ENCODE measurements around the gene BEND3. TPM values are rescaled to one million over a fixed set of nuclear protein-coding genes. Genes with fewer than 3 reads are reported as not detected.

BEND3 gene
- total and polyA plus RNA-seq, 9 donors, result 0.61 to 4.1 (median 2.3) TPM

DNA sequence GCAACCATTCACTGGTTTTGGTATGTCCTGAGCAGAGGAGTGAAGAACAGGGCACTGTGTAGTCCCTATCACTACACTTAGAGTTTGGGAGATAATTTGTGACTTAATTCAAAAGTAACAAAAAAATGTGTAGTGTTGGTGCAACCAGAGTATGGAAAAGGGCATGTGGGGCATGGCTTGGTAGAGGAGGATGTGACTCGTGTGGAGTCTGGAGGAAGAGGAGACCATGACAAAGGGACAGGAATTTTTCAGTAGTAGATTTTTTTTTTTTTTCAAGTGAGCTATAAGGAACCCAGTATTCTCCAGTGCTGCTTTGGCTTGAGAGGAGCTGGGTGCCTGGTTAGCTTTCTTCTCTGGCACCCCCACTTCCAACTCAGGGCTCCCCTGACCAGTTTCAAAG, 82.2 kb downstream of the BEND3 start:
- no peaks in the 10 kb centered on the region for H3K9me3 ChIP-seq
- no peak overlapping the region for H3K4me3 ChIP-seq
- intact Hi-C loops (cut with DNase I), result no loop called here
- peaks cover 5% of the 10 kb centered on the region for H3K4me1 ChIP-seq (ENCODE audit: insufficient read depth)
- no peak for DNase-seq
- no peak overlapping the region for H3K27ac ChIP-seq
- WGBS, 3 donors, result 88 to 93% (median 89%) methylated on average over 1 of the region's 1 CpG
- H3K27me3 ChIP-seq, result no peaks in the 10 kb centered on the region
- no peak for TF ChIP-seq POLR2A (IDR thresholded peaks at IDR 0.05)
- TF ChIP-seq, protein P1, sequence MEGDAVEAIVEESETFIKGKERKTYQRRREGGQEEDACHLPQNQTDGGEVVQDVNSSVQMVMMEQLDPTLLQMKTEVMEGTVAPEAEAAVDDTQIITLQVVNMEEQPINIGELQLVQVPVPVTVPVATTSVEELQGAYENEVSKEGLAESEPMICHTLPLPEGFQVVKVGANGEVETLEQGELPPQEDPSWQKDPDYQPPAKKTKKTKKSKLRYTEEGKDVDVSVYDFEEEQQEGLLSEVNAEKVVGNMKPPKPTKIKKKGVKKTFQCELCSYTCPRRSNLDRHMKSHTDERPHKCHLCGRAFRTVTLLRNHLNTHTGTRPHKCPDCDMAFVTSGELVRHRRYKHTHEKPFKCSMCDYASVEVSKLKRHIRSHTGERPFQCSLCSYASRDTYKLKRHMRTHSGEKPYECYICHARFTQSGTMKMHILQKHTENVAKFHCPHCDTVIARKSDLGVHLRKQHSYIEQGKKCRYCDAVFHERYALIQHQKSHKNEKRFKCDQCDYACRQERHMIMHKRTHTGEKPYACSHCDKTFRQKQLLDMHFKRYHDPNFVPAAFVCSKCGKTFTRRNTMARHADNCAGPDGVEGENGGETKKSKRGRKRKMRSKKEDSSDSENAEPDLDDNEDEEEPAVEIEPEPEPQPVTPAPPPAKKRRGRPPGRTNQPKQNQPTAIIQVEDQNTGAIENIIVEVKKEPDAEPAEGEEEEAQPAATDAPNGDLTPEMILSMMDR (IDR thresholded peaks at IDR 0.05), result no peak
- TF ChIP-seq EP300 (IDR thresholded peaks at IDR 0.05), result no peak
- no peaks in the 10 kb centered on the region for H3K36me3 ChIP-seq

DNA sequence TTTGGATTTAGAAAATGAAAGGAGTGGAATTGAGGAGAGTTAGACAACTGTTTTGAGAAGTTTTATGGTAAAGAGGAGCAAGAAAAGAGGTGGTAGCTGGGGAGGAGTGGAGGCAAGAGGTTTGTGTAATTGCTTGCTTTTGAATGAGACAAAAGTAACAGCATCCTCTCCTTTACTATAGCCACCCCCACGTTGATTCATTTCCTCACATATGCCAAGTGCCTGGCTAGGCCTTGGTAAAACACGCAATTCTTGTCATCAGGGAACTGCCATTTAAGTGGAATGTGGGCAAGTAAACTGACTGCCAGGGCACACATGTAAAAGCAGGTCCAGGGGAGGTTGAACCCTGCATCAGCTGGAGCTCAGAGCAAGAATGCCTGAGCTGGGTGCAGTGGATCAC, 83.3 kb downstream of the BEND3 start:
- no peak for DNase-seq
- H3K27ac ChIP-seq, result no peak overlapping the region
- no peaks in the 10 kb centered on the region for H3K9me3 ChIP-seq
- WGBS, 3 donors, result 78 to 84% (median 79%) methylated on average over 2 of the region's 2 CpGs
- peaks cover 5% of the 10 kb centered on the region for H3K4me1 ChIP-seq (ENCODE audit: insufficient read depth)
- H3K36me3 ChIP-seq, result no peaks in the 10 kb centered on the region
- H3K27me3 ChIP-seq, result no peaks in the 10 kb centered on the region
- TF ChIP-seq POLR2A (IDR thresholded peaks at IDR 0.05) (no peak), EP300 (IDR thresholded peaks at IDR 0.05) (no peak)
- TF ChIP-seq, protein P1 (IDR thresholded peaks at IDR 0.05), result no peak
- H3K4me3 ChIP-seq, result no peak overlapping the region
- intact Hi-C loops (cut with DNase I), result no loop called here

DNA sequence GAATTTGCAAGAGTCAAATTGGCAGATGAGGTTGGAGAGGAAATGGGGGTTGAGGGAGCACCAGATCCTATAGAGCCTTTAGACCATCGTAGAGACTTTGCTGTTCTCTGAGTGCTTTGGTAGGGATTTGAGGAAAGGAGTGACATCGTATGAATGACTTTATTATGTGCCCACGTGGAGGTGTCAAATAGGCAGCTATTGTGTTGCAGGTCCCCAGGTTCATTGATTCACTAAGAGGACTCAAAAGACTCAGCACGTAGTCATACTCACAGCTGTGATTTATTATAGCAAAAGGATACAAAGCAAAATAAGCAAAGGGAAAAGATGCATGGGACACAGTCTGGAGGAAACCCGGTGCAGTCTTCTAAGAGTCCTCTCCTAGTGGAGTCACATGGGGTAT, 85.2 kb downstream of the BEND3 start:
- Histone ChIP-seq H3K4me3 (no peak overlapping the region), H3K36me3 (no peaks in the 10 kb centered on the region), H3K27me3 (no peaks in the 10 kb centered on the region), H3K27ac (no peak overlapping the region), H3K4me1 (ENCODE audit: insufficient read depth) (peaks cover 5% of the 10 kb centered on the region), H3K9me3 (no peaks in the 10 kb centered on the region)
- DNase-seq, result no peak
- 77 to 86% (median 79%) methylated on average over 5 of the region's 5 CpGs for WGBS, 3 donors
- TF ChIP-seq, protein P1 (IDR thresholded peaks at IDR 0.05), result no peak
- TF ChIP-seq EP300 (IDR thresholded peaks at IDR 0.05) (no peak), POLR2A (IDR thresholded peaks at IDR 0.05) (no peak)
- intact Hi-C loops (cut with DNase I), result no loop called here

DNA sequence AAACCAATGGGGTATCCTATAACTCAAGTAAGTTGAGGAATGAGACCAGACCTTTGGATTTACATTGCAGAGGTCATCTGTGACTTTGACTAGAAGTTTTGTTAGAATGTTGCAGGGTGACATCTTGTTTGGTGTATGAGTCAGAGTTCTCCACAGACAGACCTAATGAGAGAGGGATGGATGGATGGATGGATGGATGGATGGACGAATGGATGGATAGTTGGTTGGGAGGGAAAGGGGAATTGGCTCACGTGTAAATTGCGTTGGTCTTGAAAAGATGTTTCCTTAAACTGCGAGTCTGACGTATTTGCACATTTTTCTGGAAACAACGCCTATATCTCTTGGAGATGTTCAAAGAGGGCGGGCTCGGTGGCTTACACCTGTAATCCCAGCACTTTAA, 88.3 kb downstream of the BEND3 start:
- no peaks in the 10 kb centered on the region for H3K9me3 ChIP-seq
- H3K27me3 ChIP-seq, result no peaks in the 10 kb centered on the region
- TF ChIP-seq, protein P1 (IDR thresholded peaks at IDR 0.05), result no peak
- TF ChIP-seq EP300 (IDR thresholded peaks at IDR 0.05) (no peak), POLR2A (IDR thresholded peaks at IDR 0.05) (no peak)
- WGBS, 3 donors, result 91 to 94% (median 93%) methylated on average over 8 of the region's 8 CpGs
- no peaks in the 10 kb centered on the region for H3K36me3 ChIP-seq
- no peak for DNase-seq
- no peak overlapping the region for H3K27ac ChIP-seq
- H3K4me1 ChIP-seq (ENCODE audit: insufficient read depth), result peaks cover 7% of the 10 kb centered on the region
- H3K4me3 ChIP-seq, result no peak overlapping the region
- intact Hi-C loops (cut with DNase I), result loop anchor here in 1 of 4 donors (10.0 kb wide), 1 partner anchor 88 kb away; the partner anchor contains the start of gene BEND3

All from ovary (tissue), 9 donors.